IMR-90 (cell line): ENCODE results near the gene TMEM145. TPM values are rescaled to one million over a fixed set of nuclear protein-coding genes. Genes with fewer than 3 reads are reported as not detected.

ENCODE experiments used
- ATAC-seq: fragments of 200-7000 bp; cut with Tn5 transposase; 2 replicates; pipeline ENCODE4 v1.9.1; 2020; ENCODE audit warnings: low read depth, mild to moderate bottlenecking, moderate library complexity
- BruUV-seq: library from RNA; stranded (reverse); fragments of 400-500 nt; replicated peaks from 2 replicates; lab custom pipeline; 2021; lab: Mats Ljungman, UMichigan
- CTCF ChIA-PET: fragments of 300-600 bp; formaldehyde crosslinking; extraction: SDS; loops from one replicate; lab custom pipeline; 2021; ENCODE audit warnings: antibody characterized with exemption; lab: Yijun Ruan, JAX
- POLR2A ChIA-PET: fragments of 300-600 bp; sonication (Branson Sonifier 250); formaldehyde crosslinking; loops from one replicate; lab custom pipeline; 2022; ENCODE audit warnings: antibody characterized with exemption; ENCODE audit not compliant: unreplicated experiment; lab: Charles Lee
- DNase-seq: peaks from one replicate; pipeline ENCODE4 v3.0.0; 2013
- H2AFZ ChIP-seq: replicated peaks from 2 replicates; pipeline ENCODE3; 2013; ENCODE audit warnings: low read length, mild to moderate bottlenecking; ENCODE audit not compliant: poor library complexity
- H2AK5ac ChIP-seq: 2 replicates; pipeline ENCODE4 v1.6.1; 2013; ENCODE audit warnings: low read depth, low read length, inconsistent platforms
- H2AK9ac ChIP-seq: replicated peaks from 2 replicates; pipeline ENCODE3; 2013; ENCODE audit warnings: mild to moderate bottlenecking, low read depth, low read length, moderate library complexity; ENCODE audit not compliant: poor library complexity
- H2BK120ac ChIP-seq: 2 replicates; pipeline ENCODE4 v1.6.1; 2013; ENCODE audit warnings: low read depth, low read length, inconsistent platforms
- H2BK15ac ChIP-seq: 3 replicates; pipeline ENCODE4 v1.6.1; 2013; ENCODE audit warnings: low read depth, low read length, inconsistent platforms
- H2BK20ac ChIP-seq: 2 replicates; pipeline ENCODE4 v1.6.1; 2013; ENCODE audit warnings: low read depth, mild to moderate bottlenecking, inconsistent platforms, low read length, moderate library complexity
- H2BK5ac ChIP-seq: 2 replicates; pipeline ENCODE4 v1.6.1; 2013; ENCODE audit warnings: mild to moderate bottlenecking, low read depth, low read length, inconsistent platforms; ENCODE audit not compliant: poor library complexity, severe bottlenecking
- H3K14ac ChIP-seq: replicated peaks from 2 replicates; pipeline ENCODE4 v1.6.1; 2013; ENCODE audit warnings: low read depth, low read length, inconsistent platforms
- H3K18ac ChIP-seq: 2 replicates; pipeline ENCODE4 v1.6.1; 2013; ENCODE audit warnings: low read depth, low read length, control low read depth
- H3K23ac ChIP-seq: 2 replicates; pipeline ENCODE4 v1.6.1; 2013; ENCODE audit warnings: low read depth, low read length, inconsistent platforms
- H3K27ac ChIP-seq: 2 replicates; pipeline ENCODE4 v1.5.1; 2013; ENCODE audit warnings: mild to moderate bottlenecking, control low read depth, low read length; ENCODE audit not compliant: insufficient read depth
- H3K27me3 ChIP-seq: 2 replicates; pipeline ENCODE4 v1.6.1; 2013; ENCODE audit warnings: low read length; ENCODE audit not compliant: control insufficient read depth, insufficient read depth
- H3K36me3 ChIP-seq: 2 replicates; pipeline ENCODE4 v1.6.1; 2013; ENCODE audit warnings: low read length, mixed read lengths; ENCODE audit not compliant: control insufficient read depth, insufficient read depth
- H3K4ac ChIP-seq: 2 replicates; pipeline ENCODE4 v1.6.1; 2013; ENCODE audit warnings: low read depth, low read length, inconsistent platforms
- H3K4me1 ChIP-seq: 2 replicates; pipeline ENCODE4 v1.6.1; 2013; ENCODE audit warnings: low read length, mixed read lengths; ENCODE audit not compliant: control insufficient read depth, insufficient read depth
- H3K4me2 ChIP-seq: 2 replicates; pipeline ENCODE4 v1.6.1; 2013; ENCODE audit warnings: low read depth, mild to moderate bottlenecking, control low read depth, low read length, moderate library complexity
- H3K4me3 ChIP-seq: 2 replicates; pipeline ENCODE4 v1.5.1; 2013; ENCODE audit warnings: low read depth, mild to moderate bottlenecking, control low read depth, low read length, moderate library complexity; ENCODE audit not compliant: insufficient read depth
- H3K56ac ChIP-seq: 2 replicates; pipeline ENCODE4 v1.6.1; 2013; ENCODE audit warnings: low read length, inconsistent platforms; ENCODE audit not compliant: insufficient read depth; ENCODE audit errors: extremely low read depth
- H3K79me1 ChIP-seq, 2 experiments: 2 replicates each; pipeline ENCODE4 v1.6.1; 2013; ENCODE audit warnings: low read length in 2 of 2, inconsistent platforms in 1 of 2, low read depth in 1 of 2
- H3K9ac ChIP-seq: 2 replicates; pipeline ENCODE4 v1.6.1; 2013; ENCODE audit warnings: low read depth, low read length, control low read depth
- H3K9me1 ChIP-seq: 2 replicates; pipeline ENCODE4 v1.6.1; 2013; ENCODE audit warnings: low read length, inconsistent platforms; ENCODE audit not compliant: insufficient read depth
- H3K9me3 ChIP-seq: 2 replicates; pipeline ENCODE4 v1.6.1; 2013; ENCODE audit warnings: low read length; ENCODE audit not compliant: control insufficient read depth, insufficient read depth
- H4K20me1 ChIP-seq: 2 replicates; pipeline ENCODE4 v1.6.1; 2013; ENCODE audit warnings: low read length, inconsistent platforms; ENCODE audit not compliant: insufficient read depth
- H4K5ac ChIP-seq: 2 replicates; pipeline ENCODE4 v1.6.1; 2013; ENCODE audit warnings: mild to moderate bottlenecking, low read depth, low read length, control low read depth
- H4K8ac ChIP-seq, 2 experiments: 2 replicates each; pipeline ENCODE4 v1.6.1; 2013; ENCODE audit warnings: low read depth in 2 of 2, low read length in 2 of 2, control low read depth in 1 of 2, inconsistent platforms in 1 of 2
- H4K91ac ChIP-seq: 2 replicates; pipeline ENCODE4 v1.6.1; 2013; ENCODE audit warnings: low read depth, low read length, inconsistent platforms; ENCODE audit not compliant: insufficient read depth
- CHD1 ChIP-seq: IDR thresholded peaks from 2 replicates; pipeline ENCODE4 v1.6.1; 2012; ENCODE audit warnings: low read depth, low read length, improper control_type of control experiment
- CTCF ChIP-seq: conservative IDR thresholded peaks from 2 replicates; pipeline ENCODE4 v1.5.1; 2012; ENCODE audit warnings: mild to moderate bottlenecking, low read depth, low read length, improper control_type of control experiment
- FOS ChIP-seq: fragments of 150-350 bp; IDR thresholded peaks from 2 replicates; pipeline ENCODE4 v1.6.1; 2016; ENCODE audit warnings: low read depth, low read length
- MAFK ChIP-seq: IDR thresholded peaks from 2 replicates; pipeline ENCODE4 v1.6.1; 2012; ENCODE audit warnings: low read depth, low read length, improper control_type of control experiment
- MAZ ChIP-seq: IDR thresholded peaks from 2 replicates; pipeline ENCODE4 v1.6.1; 2012; ENCODE audit warnings: low read depth, mild to moderate bottlenecking, low read length, improper control_type of control experiment, moderate library complexity, borderline replicate concordance
- MXI1 ChIP-seq: IDR thresholded peaks from 2 replicates; pipeline ENCODE4 v1.6.1; 2012; ENCODE audit warnings: low read depth, mild to moderate bottlenecking, low read length, moderate library complexity, borderline replicate concordance
- RAD21 ChIP-seq: IDR thresholded peaks from 2 replicates; pipeline ENCODE4 v1.6.1; 2012; ENCODE audit warnings: low read length, improper control_type of control experiment
- RCOR1 ChIP-seq: IDR thresholded peaks from 2 replicates; pipeline ENCODE4 v1.6.1; 2012; ENCODE audit warnings: mild to moderate bottlenecking, low read length, improper control_type of control experiment; ENCODE audit not compliant: insufficient replicate concordance
- USF2 ChIP-seq: fragments of 150-350 bp; IDR thresholded peaks from 2 replicates; pipeline ENCODE4 v1.6.1; 2017; ENCODE audit warnings: mild to moderate bottlenecking, antibody characterized with exemption, low read length, low read depth
- WGBS, 2 experiments: methylation state at CpG; one replicate each; pipeline versions ENCODE4 v1.1.5 to v1.1.7; 2013; ENCODE audit warnings: missing lambda C conversion rate in 2 of 2; ENCODE audit not compliant: insufficient read length in 1 of 2; ENCODE audit errors: extremely low coverage in 2 of 2; 5-methylcytosine and 5-hydroxymethylcytosine counted together
- dilution Hi-C: fragments of 300-500 bp; cut with HindIII; formaldehyde crosslinking; loops from one replicate; pipeline ENCODE4 v1.14.3; 2018; ENCODE audit warnings: low sequenced_read_pairs; ENCODE audit not compliant: unreplicated experiment
- in situ Hi-C: fragments of 300-500 bp; cut with MboI; formaldehyde crosslinking; loops from 3 replicates; pipeline ENCODE4 v1.14.3; 2019; ENCODE audit warnings: low sequenced_read_pairs, inconsistent platforms, mixed read lengths
- intact Hi-C: fragments of 100-400 bp; cut with micrococcal nuclease; formaldehyde crosslinking; loops from 2 replicates; pipeline ENCODE4 v1.10.0; 2022
- polyA plus RNA-seq, 3 experiments: library from polyadenylated mRNA; depleted of rRNA; stranded (reverse); fragments of >200 nt; gene quantifications; 2 replicates each; pipeline ENCODE4 v1.2.3, GENCODE V29; 2012; ENCODE audit warnings: low replicate concordance in 1 of 3
- total RNA-seq: library from RNA; depleted of rRNA; stranded (reverse); fragments of >200 nt; gene quantifications from 2 replicates; pipeline ENCODE4 v1.2.3, GENCODE V29; 2012

Gene TMEM145
- total and polyA plus RNA-seq, 2 of the 4 experiments (the other 2 are of a cell fraction): under 0.01 to 0.41 TPM

- Histone ChIP-seq H3K4me3 (no peak overlapping the region), H3K23ac (no peak overlapping the region), H3K4ac (no peak overlapping the region), H3K14ac (no peak overlapping the region), H3K9me3 (no peaks in the 10 kb centered on the region), H3K9ac (no peak overlapping the region), H4K91ac (no peak overlapping the region), H4K5ac (no peak overlapping the region), H4K8ac (no peak overlapping the region), H2BK120ac (no peak overlapping the region), H3K4me2 (no peak overlapping the region), H3K9me1 (peaks cover 2% of the 10 kb centered on the region; the same call in 1 of the 2 replicates), H3K4me1 (no peaks in the 10 kb centered on the region), H3K18ac (no peak overlapping the region), H2BK20ac (no peak overlapping the region), H4K20me1 (peaks cover 10% of the 10 kb centered on the region), H3K56ac (no peak overlapping the region), H2AFZ (no peak overlapping the region), H3K27ac (no peak overlapping the region), H2AK5ac (no peak overlapping the region), H3K36me3 (peaks cover 21% of the 10 kb centered on the region), H2BK15ac (no peak overlapping the region), H2BK5ac (no peak overlapping the region), H3K27me3 (no peaks in the 10 kb centered on the region), H3K79me1 (peaks cover 0 to 11% of the 10 kb centered on the region in 2 experiments; a peak in 3 of 4 replicates), H2AK9ac (no peak overlapping the region)
- dilution Hi-C loops: no loop called here
- POLR2A ChIA-PET: no interaction called here
- in situ Hi-C loops: no loop called here
- 95% methylated on average over 9 of the region's 19 CpGs; no CpG with 5 or more reads in 1 of the 2 experiments for WGBS, 2 experiments
- DNase-seq (no peak), ATAC-seq (no peak)
- CTCF ChIA-PET: no interaction called here
- BruUV-seq: no TSS peak
- TF ChIP-seq RCOR1 (no peak), USF2 (no peak), CTCF (no peak), MXI1 (no peak), CHD1 (no peak), FOS (no peak), MAFK (no peak), MAZ (no peak), RAD21 (no peak)
- intact Hi-C loops: no loop called here
These were observed 22.9 kb downstream of the TMEM145 start for GRCh38 chr19:42335971-42336370.
